Measurements from ENCODE around the gene SRSF8. TPM values are rescaled to one million over a fixed set of nuclear protein-coding genes. Genes with fewer than 3 reads are reported as not detected.

The SRSF8 gene
- total and polyA plus RNA-seq, 2 of the 4 experiments (the other 2 are of a cell fraction), result 3.4 to 14.3 TPM

DNA sequence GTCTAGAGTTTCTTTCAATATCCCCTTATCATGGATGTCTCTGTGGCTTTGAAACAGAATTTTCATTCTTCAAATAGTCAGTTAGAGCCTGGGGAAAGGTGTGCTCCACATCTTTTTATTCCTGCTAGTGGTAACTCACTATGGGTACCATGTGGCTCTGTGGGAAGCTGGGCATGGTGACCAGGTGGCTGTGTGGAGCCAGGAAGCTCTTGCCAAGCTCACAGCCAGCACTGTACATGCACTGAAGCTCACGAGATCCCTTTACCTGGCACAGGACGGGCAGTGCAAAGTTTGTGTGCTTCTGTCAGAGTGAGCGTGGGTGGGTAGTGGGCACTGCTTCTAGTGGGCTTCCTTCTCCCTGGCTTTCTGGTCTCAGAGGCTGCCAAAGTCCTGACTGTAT lies 23.8 kb upstream of the SRSF8 start:
- TF ChIP-seq POLR2A (IDR thresholded peaks at IDR 0.05; ENCODE audit: low read depth, low read length) (no peak), CHD1 (IDR thresholded peaks at IDR 0.05; ENCODE audit: low read depth, low read length) (no peak)
- DNase-seq, result no peak
- no peak overlapping the region for H3K23ac ChIP-seq (ENCODE audit: low read depth, low read length)

More for the DNA sequence above, 23.8 kb upstream of the SRSF8 start:
- Histone ChIP-seq H2AK5ac (ENCODE audit: low read depth, low read length) (no peak overlapping the region), H3K36me3 (ENCODE audit: control insufficient read depth, insufficient read depth, low read length) (no peaks in the 10 kb centered on the region), H2BK15ac (ENCODE audit: low read depth, low read length) (no peak overlapping the region), H2AK9ac (replicated peaks; ENCODE audit: low read depth, low read length, poor library complexity) (no peak overlapping the region), H3K56ac (ENCODE audit: extremely low read depth, insufficient read depth, low read length) (no peak overlapping the region), H3K4ac (ENCODE audit: low read depth, low read length) (no peak overlapping the region), H3K14ac (replicated peaks; ENCODE audit: low read depth, low read length) (no peak overlapping the region), H3K9ac (ENCODE audit: low read depth, low read length) (no peak overlapping the region), H4K20me1 (ENCODE audit: insufficient read depth, low read length) (no peaks in the 10 kb centered on the region), H2BK120ac (ENCODE audit: low read depth, low read length) (no peak overlapping the region), H4K5ac (ENCODE audit: low read depth, low read length) (no peak overlapping the region), H3K79me1 (ENCODE audit: low read depth in 1 of 2, low read length in 2 of 2) (no peaks in the 10 kb centered on the region), H3K27ac (ENCODE audit: insufficient read depth, low read length) (no peak overlapping the region), H3K9me3 (ENCODE audit: control insufficient read depth, insufficient read depth, low read length) (no peaks in the 10 kb centered on the region), H3K18ac (ENCODE audit: low read depth, low read length) (no peak overlapping the region), H3K4me1 (ENCODE audit: control insufficient read depth, insufficient read depth, low read length) (no peaks in the 10 kb centered on the region), H4K91ac (ENCODE audit: insufficient read depth, low read depth, low read length) (no peak overlapping the region), H3K4me2 (ENCODE audit: low read depth, low read length) (no peak overlapping the region), H4K8ac (ENCODE audit: low read depth in 2 of 2, low read length in 2 of 2) (no peak overlapping the region), H3K4me3 (ENCODE audit: insufficient read depth, low read depth, low read length) (no peak overlapping the region), H2BK5ac (ENCODE audit: low read depth, low read length, poor library complexity, severe bottlenecking) (no peak overlapping the region), H3K27me3 (ENCODE audit: control insufficient read depth, insufficient read depth, low read length) (peaks cover 29% of the 10 kb centered on the region), H2AFZ (replicated peaks; ENCODE audit: low read length, poor library complexity) (peak overlapping the region; percentile 43), H2BK20ac (ENCODE audit: low read depth, low read length) (no peak overlapping the region), H3K9me1 (ENCODE audit: insufficient read depth, low read length) (no peaks in the 10 kb centered on the region)
- ChIA-PET CTCF (no interaction called here), POLR2A (ENCODE audit: unreplicated experiment) (no interaction called here)
- intact Hi-C loops (cut with micrococcal nuclease) (no loop called here), in situ Hi-C loops (cut with MboI; ENCODE audit: low sequenced_read_pairs) (no loop called here), dilution Hi-C loops (cut with HindIII; ENCODE audit: low sequenced_read_pairs, unreplicated experiment) (no loop called here)
- ATAC-seq (ENCODE audit: low read depth), result no peak
- BruUV-seq (replicated peaks), result no TSS peak
- no CpG with 5 or more reads among the region's 3 CpGs for WGBS, 2 experiments (ENCODE audit: extremely low coverage in 2 of 2, insufficient read length in 1 of 2)
